ENCODE measurements around the gene LBR. TPM values are rescaled to one million over a fixed set of nuclear protein-coding genes. Genes with fewer than 3 reads are reported as not detected.

Gene LBR
- total and polyA plus RNA-seq, 2 experiments from 2014 or later = 29.6 to 54.2 TPM

DNA sequence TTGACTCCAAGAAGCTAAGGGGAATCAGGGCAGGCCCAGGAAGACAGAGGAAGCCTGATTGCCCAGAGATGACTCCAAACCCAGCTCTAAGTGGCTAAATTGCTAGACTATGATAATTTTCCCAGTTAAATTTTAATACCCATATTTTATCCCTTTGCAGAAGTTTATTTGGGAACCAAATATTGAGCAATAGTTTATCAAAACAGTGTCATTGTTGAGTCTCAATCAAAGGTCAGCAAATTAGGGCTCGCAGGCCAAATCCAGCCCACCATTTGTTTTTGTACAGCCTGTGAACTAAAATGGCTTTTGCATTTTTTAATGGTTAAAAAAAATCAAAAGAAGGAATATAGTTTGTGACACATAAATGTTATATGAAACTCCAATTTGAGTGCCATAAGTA lies 47.1 kb downstream of the LBR start:
- H3K27me3 ChIP-seq = no peaks in the 10 kb centered on the region
- H4K20me1 ChIP-seq (ENCODE audit: insufficient read depth, poor library complexity, severe bottlenecking) = no peaks in the 10 kb centered on the region
- no peaks in the 10 kb centered on the region for H3K79me2 ChIP-seq
- no peak overlapping the region for H3K4me3 ChIP-seq
- no peaks in the 10 kb centered on the region for H3K9me2 ChIP-seq (replicated peaks; ENCODE audit: insufficient read depth)
- no peaks in the 10 kb centered on the region for H3K36me3 ChIP-seq (replicated peaks; ENCODE audit: insufficient read depth, low read depth)
- no peak overlapping the region for H3K4me2 ChIP-seq
- H3K27ac ChIP-seq = no peak overlapping the region
- WGBS (ENCODE audit: low lambda C conversion rate, missing lambda C conversion rate) = 96% methylated on average over 1 of the region's 1 CpG
- H3K4me1 ChIP-seq (ENCODE audit: insufficient read depth) = no peaks in the 10 kb centered on the region
- H2AFZ ChIP-seq = no peak overlapping the region
- TF ChIP-seq, protein P1, sequence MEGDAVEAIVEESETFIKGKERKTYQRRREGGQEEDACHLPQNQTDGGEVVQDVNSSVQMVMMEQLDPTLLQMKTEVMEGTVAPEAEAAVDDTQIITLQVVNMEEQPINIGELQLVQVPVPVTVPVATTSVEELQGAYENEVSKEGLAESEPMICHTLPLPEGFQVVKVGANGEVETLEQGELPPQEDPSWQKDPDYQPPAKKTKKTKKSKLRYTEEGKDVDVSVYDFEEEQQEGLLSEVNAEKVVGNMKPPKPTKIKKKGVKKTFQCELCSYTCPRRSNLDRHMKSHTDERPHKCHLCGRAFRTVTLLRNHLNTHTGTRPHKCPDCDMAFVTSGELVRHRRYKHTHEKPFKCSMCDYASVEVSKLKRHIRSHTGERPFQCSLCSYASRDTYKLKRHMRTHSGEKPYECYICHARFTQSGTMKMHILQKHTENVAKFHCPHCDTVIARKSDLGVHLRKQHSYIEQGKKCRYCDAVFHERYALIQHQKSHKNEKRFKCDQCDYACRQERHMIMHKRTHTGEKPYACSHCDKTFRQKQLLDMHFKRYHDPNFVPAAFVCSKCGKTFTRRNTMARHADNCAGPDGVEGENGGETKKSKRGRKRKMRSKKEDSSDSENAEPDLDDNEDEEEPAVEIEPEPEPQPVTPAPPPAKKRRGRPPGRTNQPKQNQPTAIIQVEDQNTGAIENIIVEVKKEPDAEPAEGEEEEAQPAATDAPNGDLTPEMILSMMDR (IDR thresholded peaks at IDR 0.05; ENCODE audit: poor library complexity) = no peak
- no peak for TF ChIP-seq EZH2phosphoT487 (IDR thresholded peaks at IDR 0.05; ENCODE audit: low read depth, severe bottlenecking, unreplicated experiment)
- TF ChIP-seq EZH2 (IDR thresholded peaks at IDR 0.05; ENCODE audit: borderline replicate concordance) = no peak
- no peaks in the 10 kb centered on the region for H3K9me3 ChIP-seq (ENCODE audit: low read depth)
- no peak for DNase-seq (ENCODE audit: low spot score)

DNA sequence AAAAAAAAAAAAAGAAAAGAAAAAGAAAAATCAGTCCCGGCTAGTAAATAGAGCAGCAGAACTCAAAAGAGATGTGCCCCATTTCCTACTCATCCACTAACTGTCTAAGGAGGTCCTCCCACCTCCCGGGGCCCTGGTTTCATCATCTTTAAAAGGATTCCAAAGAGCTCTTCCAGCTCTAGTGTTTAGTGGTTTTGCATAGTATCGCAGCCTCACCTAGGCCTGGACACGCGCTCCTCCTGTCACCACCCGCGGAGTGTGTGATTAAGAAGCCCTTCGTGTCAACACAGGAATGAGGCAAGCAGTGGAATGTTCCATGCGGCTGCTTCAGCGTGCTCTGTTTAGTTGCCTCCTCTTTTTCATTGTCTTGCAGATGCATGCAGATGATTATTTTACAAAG lies 49.0 kb downstream of the LBR start:
- H3K27ac ChIP-seq = no peak overlapping the region
- no peaks in the 10 kb centered on the region for H3K4me1 ChIP-seq (ENCODE audit: insufficient read depth)
- TF ChIP-seq EZH2phosphoT487 (IDR thresholded peaks at IDR 0.05; ENCODE audit: low read depth, severe bottlenecking, unreplicated experiment) (no peak), EZH2 (IDR thresholded peaks at IDR 0.05; ENCODE audit: borderline replicate concordance) (no peak)
- TF ChIP-seq, protein P1 (IDR thresholded peaks at IDR 0.05; ENCODE audit: poor library complexity) = no peak
- no peaks in the 10 kb centered on the region for H3K9me3 ChIP-seq (ENCODE audit: low read depth)
- no peak overlapping the region for H3K4me2 ChIP-seq
- H4K20me1 ChIP-seq (ENCODE audit: insufficient read depth, poor library complexity, severe bottlenecking) = no peaks in the 10 kb centered on the region
- H3K27me3 ChIP-seq = no peaks in the 10 kb centered on the region
- WGBS (ENCODE audit: low lambda C conversion rate, missing lambda C conversion rate) = 11% methylated on average over 9 of the region's 10 CpGs
- DNase-seq (ENCODE audit: low spot score) = peak; percentile 73
- no peak overlapping the region for H2AFZ ChIP-seq
- no peaks in the 10 kb centered on the region for H3K79me2 ChIP-seq
- no peaks in the 10 kb centered on the region for H3K9me2 ChIP-seq (replicated peaks; ENCODE audit: insufficient read depth)
- H3K36me3 ChIP-seq (replicated peaks; ENCODE audit: insufficient read depth, low read depth) = no peaks in the 10 kb centered on the region
- H3K4me3 ChIP-seq = no peak overlapping the region

GRCh38 chr1:225374996-225375395 lies 52.8 kb downstream of the LBR start:
- DNase-seq (ENCODE audit: low spot score) = no peak
- TF ChIP-seq EZH2phosphoT487 (IDR thresholded peaks at IDR 0.05; ENCODE audit: low read depth, severe bottlenecking, unreplicated experiment) = no peak
- Histone ChIP-seq H3K4me3 (no peak overlapping the region), H4K20me1 (ENCODE audit: insufficient read depth, poor library complexity, severe bottlenecking) (no peaks in the 10 kb centered on the region), H3K27me3 (no peaks in the 10 kb centered on the region), H3K4me2 (no peak overlapping the region), H3K79me2 (no peaks in the 10 kb centered on the region), H3K27ac (no peak overlapping the region), H3K9me2 (replicated peaks; ENCODE audit: insufficient read depth) (no peaks in the 10 kb centered on the region), H3K4me1 (ENCODE audit: insufficient read depth) (no peaks in the 10 kb centered on the region), H3K9me3 (ENCODE audit: low read depth) (no peaks in the 10 kb centered on the region), H2AFZ (no peak overlapping the region), H3K36me3 (replicated peaks; ENCODE audit: insufficient read depth, low read depth) (no peaks in the 10 kb centered on the region)
- WGBS (ENCODE audit: low lambda C conversion rate, missing lambda C conversion rate) = 89% methylated on average over 4 of the region's 4 CpGs

GRCh38 chr1:225373155-225373554 lies 54.7 kb downstream of the LBR start:
- Histone ChIP-seq H3K36me3 (replicated peaks; ENCODE audit: insufficient read depth, low read depth) (no peaks in the 10 kb centered on the region), H3K79me2 (no peaks in the 10 kb centered on the region), H2AFZ (no peak overlapping the region), H3K27ac (no peak overlapping the region), H4K20me1 (ENCODE audit: insufficient read depth, poor library complexity, severe bottlenecking) (no peaks in the 10 kb centered on the region), H3K4me2 (no peak overlapping the region), H3K4me3 (no peak overlapping the region), H3K9me2 (replicated peaks; ENCODE audit: insufficient read depth) (no peaks in the 10 kb centered on the region), H3K4me1 (ENCODE audit: insufficient read depth) (no peaks in the 10 kb centered on the region), H3K27me3 (no peaks in the 10 kb centered on the region), H3K9me3 (ENCODE audit: low read depth) (no peaks in the 10 kb centered on the region)
- no peak for TF ChIP-seq EZH2 (IDR thresholded peaks at IDR 0.05; ENCODE audit: borderline replicate concordance)
- no peak for DNase-seq (ENCODE audit: low spot score)
- WGBS (ENCODE audit: low lambda C conversion rate, missing lambda C conversion rate) = 94% methylated on average over 18 of the region's 21 CpGs

Measured in hepatocyte (in vitro differentiated cells).